HG03196 (cell line): Measurements from ENCODE around the gene FAM120C.

Experiments
- ATAC-seq: cut with Tn5 transposase; IDR thresholded peaks from one replicate; pipeline ENCODE4 v1.9.1; 2021; ENCODE audit not compliant: unreplicated experiment

FAM120C gene, protein sequence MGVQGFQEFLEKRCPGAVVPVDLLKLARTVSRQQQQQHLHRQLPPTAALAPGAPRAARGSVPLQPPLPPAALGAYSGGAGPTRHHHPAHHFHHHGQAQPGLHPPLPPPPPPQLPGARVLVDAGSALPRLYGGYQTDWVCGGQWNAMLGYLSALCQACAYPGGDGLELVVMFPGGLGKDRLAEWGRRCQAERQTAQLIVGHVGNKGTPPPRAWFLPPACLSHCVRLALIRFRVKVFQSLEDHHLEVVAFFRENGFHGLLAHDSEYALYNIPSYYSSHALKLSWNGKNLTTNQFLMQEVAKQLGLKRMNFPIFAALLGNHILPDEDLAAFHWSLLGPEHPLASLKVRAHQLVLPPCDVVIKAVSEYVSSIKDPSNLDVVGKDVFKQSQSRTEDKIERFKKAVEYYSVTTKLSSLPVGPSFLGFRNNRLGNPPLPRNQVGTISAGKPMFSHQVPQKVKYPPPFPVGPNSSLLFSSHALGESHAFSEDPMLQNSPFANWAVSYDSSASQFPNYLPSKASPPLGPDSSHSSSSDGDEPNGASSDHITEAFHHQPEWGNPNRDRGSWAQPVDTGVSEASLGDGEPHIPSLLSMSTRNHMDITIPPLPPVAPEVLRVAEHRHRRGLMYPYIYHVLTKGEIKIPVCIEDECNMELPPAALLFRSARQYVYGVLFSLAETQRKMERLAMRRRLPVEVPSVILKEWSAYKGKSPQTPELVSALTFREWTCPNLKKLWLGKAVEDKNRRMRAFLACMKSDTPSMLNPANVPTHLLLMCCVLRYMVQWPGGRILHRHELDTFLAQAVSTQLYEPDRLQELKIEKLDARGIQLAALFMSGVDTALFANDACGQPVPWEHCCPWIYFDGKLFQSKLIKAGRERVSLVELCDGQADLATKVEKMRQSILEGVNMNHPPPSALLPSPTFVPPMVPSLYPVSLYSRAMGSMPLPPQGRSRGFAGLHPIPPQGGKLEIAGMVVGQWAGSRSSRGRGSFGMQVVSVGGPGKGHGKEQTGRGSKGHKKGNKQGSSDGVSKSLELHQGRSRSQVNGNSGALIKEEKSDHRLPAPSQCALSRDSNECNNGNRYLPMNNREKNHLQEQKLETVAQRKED

DNA sequence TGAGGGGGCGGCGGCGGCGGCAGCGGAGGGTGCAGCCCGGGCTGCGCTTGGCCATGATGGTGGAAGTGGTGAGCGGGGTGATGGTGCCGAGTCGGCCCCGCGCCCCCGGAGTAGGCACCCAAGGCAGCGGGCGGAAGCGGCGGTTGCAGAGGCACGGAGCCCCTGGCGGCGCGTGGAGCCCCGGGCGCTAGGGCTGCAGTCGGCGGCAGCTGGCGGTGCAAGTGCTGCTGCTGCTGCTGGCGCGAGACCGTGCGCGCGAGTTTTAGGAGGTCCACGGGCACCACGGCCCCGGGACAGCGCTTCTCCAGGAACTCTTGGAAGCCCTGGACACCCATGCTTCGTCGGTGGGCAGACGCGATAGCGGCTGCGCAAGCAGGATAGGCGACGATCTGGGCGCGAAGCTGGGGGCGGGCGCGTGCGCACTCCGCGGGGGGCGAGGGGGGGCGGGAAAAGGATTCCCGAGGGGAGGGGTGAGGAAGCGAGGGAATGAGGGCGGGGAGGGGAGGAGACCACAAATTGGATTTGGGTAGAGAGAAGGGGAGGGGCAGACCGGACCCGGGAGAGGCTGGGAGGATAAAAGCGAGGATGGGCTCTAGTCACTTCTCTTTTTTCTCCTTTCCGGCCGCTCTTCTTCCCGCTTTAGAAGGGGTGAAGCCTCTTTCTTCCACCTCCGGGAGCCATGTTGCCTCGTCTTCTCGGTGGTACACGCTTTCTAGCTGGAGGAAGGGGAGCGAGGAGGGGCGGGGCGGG, at the start of gene FAM120C:
TSS of gene FAM120C (minus strand) at position 391 of the 750 bp plus-strand sequence. CDS start at position 335, 56 bp downstream.
- peak; percentile 43 for ATAC-seq

GRCh38 chrX:54230435-54231148, 47.5 kb upstream of the FAM120C start:
- ATAC-seq, result no peak

DNA sequence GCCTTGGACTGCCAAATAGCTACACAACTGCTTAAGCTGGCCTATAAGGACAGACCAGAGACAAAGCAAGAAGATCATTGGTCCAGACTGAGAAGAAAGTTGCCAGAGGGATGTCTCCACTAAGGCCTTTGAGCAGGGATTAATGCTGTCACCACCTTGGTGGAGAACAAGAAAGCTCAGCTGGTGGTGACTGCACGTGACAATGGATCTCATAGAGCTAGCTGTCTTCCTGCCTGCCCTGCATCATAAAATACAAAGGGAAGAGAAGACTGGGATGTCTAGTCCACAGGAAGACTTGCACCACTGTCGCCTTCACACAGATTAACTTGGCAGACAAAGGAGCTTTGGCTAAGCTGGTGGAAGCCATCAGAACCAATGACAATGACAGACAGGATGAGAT, 40.5 kb upstream of the FAM120C start:
- no peak for ATAC-seq

DNA sequence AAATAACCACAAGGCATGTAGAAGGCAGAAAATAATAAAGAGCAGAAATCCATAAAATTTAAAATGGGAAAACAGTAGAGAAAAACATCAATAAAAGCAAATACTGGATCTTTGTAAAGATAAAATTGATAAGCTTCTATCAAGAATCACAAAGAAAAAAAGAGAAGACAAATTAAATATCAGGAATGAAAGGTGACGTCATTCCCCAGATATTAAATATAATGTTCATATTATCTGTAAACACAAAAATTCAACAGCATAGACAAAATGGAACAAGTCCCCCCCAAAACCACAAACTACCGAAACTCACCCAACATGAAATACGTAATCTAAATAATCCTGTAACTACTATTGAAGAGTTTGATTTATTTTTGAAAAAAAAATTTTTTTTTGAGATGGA, 30.5 kb upstream of the FAM120C start:
- ATAC-seq, result no peak

GRCh38 chrX:54208531-54208930, 25.5 kb upstream of the FAM120C start:
- no peak for ATAC-seq

GRCh38 chrX:54198262-54198661, 15.2 kb upstream of the FAM120C start:
- ATAC-seq, result no peak

DNA sequence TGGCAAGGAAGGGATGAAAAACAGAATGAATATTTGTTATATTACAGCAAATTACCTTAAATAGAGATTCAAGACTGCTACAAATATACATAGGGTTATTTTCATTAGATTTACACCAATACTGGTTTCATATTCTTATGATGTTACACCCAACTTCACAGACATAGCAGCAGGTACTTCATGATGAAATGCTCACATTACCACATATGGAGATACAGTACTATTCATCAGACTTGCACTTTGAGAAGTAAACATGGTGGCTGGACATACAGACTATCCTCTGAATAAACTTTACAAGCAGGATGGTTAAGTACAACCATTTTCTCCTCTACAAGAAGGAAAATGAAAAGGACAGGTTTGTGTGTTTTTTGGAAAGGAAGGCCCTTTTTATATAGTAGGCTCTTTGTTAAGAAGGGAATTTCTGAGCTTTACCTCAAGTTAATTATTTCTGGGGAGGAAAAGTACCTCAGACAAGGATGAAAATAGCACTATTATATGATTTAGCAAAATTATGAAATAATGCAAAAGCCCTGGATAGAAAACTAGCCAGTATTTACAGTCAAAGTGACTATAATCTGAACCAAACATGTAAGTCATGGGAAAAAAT, 12.0 kb upstream of the FAM120C start:
- ATAC-seq, result no peak

GRCh38 chrX:54193085-54193821, 10.2 kb upstream of the FAM120C start:
- ATAC-seq, result no peak

DNA sequence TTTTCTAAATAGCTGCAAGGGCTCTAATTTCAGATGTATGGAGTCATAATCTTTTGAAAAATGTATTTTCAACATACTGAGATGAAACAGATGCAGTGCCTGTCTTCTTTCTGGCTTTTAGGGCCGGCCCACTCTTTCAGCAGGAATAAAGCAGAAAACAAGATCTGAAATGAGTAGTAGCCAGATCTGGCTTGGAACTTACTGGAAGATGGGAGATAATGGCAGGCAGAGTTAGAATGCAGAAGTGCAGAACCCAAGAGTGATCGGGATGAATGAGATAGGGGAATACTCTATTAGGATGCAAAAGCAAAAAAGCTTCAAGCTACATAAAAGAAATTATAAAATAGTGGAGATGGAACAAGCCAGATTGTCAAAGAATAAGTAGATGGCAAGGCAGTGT, 1.4 kb upstream of the FAM120C start:
- ATAC-seq, result no peak

DNA sequence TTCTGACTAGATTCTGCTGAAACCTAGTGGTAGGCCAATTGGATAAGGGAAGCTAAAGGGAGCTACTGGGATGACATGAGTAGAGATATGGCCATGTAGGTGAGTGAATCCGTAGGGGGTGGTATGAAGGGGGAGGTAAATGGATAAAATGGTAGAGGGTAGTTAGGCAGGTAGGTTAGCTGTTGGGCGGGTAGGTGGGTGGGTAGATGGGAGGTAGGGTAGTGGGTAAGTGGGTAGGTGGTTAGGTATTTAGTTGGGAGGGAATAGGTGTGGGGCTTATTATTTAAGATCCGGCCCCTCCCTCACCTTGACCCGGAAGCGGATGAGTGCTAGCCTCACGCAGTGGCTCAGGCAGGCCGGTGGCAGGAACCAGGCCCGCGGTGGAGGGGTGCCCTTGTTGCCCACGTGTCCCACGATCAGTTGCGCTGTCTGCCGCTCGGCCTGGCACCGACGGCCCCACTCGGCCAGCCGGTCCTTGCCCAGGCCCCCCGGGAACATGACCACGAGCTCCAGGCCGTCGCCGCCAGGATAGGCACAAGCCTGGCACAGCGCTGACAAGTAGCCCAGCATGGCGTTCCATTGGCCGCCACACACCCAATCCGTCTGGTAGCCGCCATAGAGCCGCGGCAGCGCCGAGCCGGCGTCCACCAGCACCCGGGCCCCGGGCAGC, 725 bp downstream of the FAM120C start:
- ATAC-seq, result peak; percentile 52

DNA sequence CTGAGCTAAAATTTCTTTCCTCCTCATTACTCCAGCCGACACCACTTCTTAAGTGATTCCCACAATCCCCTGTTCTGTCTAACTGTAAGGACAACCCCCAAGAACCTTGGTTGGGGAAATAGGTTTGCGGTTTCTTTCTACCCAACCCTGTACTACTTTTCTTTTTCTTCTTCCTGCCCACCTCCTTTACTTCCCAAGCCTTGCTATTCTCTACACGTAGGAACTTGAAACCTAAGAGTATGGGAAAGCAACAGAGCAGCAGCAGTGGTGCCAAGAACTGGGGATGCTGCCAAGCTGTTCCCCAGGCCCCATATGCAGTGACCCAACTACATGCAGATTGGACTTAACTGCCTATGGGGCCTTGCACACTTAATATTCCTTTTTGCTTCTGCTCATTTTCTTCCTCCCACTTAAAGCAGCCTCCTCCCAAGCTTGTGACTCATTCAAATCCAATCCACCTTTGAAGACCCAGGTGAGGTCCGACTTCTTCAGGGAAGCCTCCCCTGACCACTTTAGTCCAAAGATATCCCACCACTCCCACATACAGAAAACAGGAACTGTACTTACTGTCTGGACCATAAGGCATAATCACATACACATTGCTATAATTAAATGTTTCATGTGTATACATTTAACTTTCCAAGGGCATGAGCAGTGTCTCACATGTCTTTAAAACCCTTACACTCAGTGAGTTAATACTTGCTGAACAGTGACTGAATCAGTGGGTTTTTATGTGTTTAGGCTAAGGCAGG, 1.7 kb downstream of the FAM120C start:
- no peak for ATAC-seq

GRCh38 chrX:54180403-54180802, 2.7 kb downstream of the FAM120C start:
- ATAC-seq, result no peak

GRCh38 chrX:54178100-54178940, 4.7 kb downstream of the FAM120C start:
- ATAC-seq, result no peak

GRCh38 chrX:54177306-54177705, 5.7 kb downstream of the FAM120C start:
- no peak for ATAC-seq

DNA sequence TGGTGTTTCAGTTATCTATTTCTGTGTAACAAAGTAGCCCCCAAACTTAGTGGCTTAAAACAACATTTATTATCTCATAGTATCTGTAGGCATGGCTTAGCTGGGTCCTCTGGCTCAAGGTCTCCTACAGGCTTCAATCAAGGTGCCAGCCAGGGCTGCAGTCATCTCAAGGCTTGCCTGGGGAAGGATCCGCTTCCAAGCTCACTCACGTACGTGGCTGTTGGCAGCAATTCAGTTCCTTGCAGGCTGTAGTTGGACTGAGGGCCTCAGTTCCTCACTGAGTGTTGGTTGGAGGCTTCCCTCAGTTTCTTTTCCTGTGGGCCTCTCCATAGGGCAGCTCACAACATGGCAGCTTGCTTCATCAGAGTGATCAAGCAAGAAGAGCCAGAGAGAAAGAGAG, 9.3 kb downstream of the FAM120C start:
- no peak for ATAC-seq

- no peak for ATAC-seq
These were observed 10.6 kb downstream of the FAM120C start for GRCh38 chrX:54172455-54172854.
